ENCODE data around the gene TUBG2.

GRCh38 chr17:42640121-42640520, 19.0 kb upstream of the TUBG2 start:
- no peak for TF ChIP-seq CTCF (IDR thresholded peaks at IDR 0.05; ENCODE audit: poor library complexity)
- TF ChIP-seq EZH2phosphoT487 (IDR thresholded peaks at IDR 0.05; ENCODE audit: low read depth, severe bottlenecking, unreplicated experiment) = no peak
- TF ChIP-seq EZH2 (IDR thresholded peaks at IDR 0.05; ENCODE audit: borderline replicate concordance) = no peak

Measured in hepatocyte (in vitro differentiated cells).